ENCODE results near the gene SMG6.

SMG6 gene

GRCh38 chr17:2083613-2084035 lies 220.0 kb downstream of the SMG6 start:
- in situ Hi-C loops (cut with MboI; ENCODE audit: low pct_unique_long_range_greater_than_20kb, low sequenced_read_pairs, unreplicated experiment): no loop called here
- DNase-seq (ENCODE audit: low spot score): peak; percentile 68
- TF ChIP-seq CTCF (IDR thresholded peaks at IDR 0.05; ENCODE audit: extremely low read depth, insufficient read depth, missing control alignments): peak; percentile 44

GRCh38 chr17:2082003-2082781 lies 221.4 kb downstream of the SMG6 start:
- TF ChIP-seq CTCF (IDR thresholded peaks at IDR 0.05; ENCODE audit: extremely low read depth, insufficient read depth, missing control alignments): no peak
- in situ Hi-C loops (cut with MboI; ENCODE audit: low pct_unique_long_range_greater_than_20kb, low sequenced_read_pairs, unreplicated experiment): no loop called here
- no peak for DNase-seq (ENCODE audit: low spot score)

GRCh38 chr17:2081564-2081963 lies 222.0 kb downstream of the SMG6 start:
- DNase-seq (ENCODE audit: low spot score): no peak
- in situ Hi-C loops (cut with MboI; ENCODE audit: low pct_unique_long_range_greater_than_20kb, low sequenced_read_pairs, unreplicated experiment): no loop called here
- TF ChIP-seq CTCF (IDR thresholded peaks at IDR 0.05; ENCODE audit: extremely low read depth, insufficient read depth, missing control alignments): no peak

- DNase-seq (ENCODE audit: low spot score): no peak
- no peak for TF ChIP-seq CTCF (IDR thresholded peaks at IDR 0.05; ENCODE audit: extremely low read depth, insufficient read depth, missing control alignments)
- in situ Hi-C loops (cut with MboI; ENCODE audit: low pct_unique_long_range_greater_than_20kb, low sequenced_read_pairs, unreplicated experiment): no loop called here
These were observed 226.5 kb downstream of the SMG6 start for GRCh38 chr17:2077040-2077439.

GRCh38 chr17:2076087-2076984 lies 227.2 kb downstream of the SMG6 start:
- DNase-seq (ENCODE audit: low spot score): no peak
- in situ Hi-C loops (cut with MboI; ENCODE audit: low pct_unique_long_range_greater_than_20kb, low sequenced_read_pairs, unreplicated experiment): no loop called here

More at GRCh38 chr17:2076087-2076984, 227.2 kb downstream of the SMG6 start:
- no peak for TF ChIP-seq CTCF (IDR thresholded peaks at IDR 0.05; ENCODE audit: extremely low read depth, insufficient read depth, missing control alignments)

All from GM13977 (cell line).